Measurements from ENCODE around the gene IFRD2. TPM values are rescaled to one million over a fixed set of nuclear protein-coding genes. Genes with fewer than 3 reads are reported as not detected.
"Not testable (repeated sequence)": the region's sequence is repeated elsewhere in the genome, so short reads cannot be mapped to it uniquely, and the experiment has no call there.

Gene IFRD2
- total and polyA plus RNA-seq, 5 donors: 50.9 to 67.6 (median 54.2) TPM

DNA sequence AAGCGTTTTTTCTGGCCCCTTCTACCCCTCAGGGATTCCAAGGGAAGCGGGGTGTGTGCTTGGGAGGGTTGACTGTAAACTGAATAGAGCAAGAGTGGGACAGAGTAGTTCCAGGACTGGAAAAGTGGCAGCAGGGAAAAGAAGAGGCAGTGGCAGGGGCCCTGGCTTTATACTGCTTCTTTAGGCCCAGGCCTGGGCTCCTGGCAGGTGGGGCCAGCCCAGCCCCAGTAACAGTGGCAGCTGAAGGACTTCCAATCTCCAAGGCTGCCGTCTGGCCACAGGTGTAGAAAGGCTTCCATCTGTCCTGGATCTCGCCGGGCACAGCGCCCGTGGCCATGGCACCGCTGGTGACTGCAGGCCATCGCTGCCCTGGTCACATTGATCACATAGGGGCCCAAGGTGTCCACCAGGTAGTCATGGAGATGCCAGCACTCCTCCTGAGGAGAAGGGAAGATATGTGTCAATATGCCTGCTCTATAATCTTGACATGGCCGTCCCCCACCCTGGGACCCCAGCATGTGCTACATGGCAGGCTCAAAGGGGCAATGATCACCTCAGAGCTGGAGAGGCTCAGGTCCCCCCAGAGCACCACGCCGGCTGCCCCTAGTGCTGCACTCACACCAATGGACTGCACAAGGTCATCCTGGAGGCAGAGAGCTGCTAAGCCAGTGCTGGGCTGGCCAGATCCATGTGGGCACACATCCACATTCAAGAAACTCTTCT lies 1.0 kb upstream of the IFRD2 start:
- no peaks in the 10 kb centered on the region for H3K9me3 ChIP-seq (ENCODE audit: control insufficient read depth, low read length)
- peaks cover 7% of the 10 kb centered on the region for H3K4me1 ChIP-seq (ENCODE audit: control insufficient read depth, insufficient read depth, low read length)
- ATAC-seq (no peak), DNase-seq (peak in 1 of 3 donors; percentile 69)
- H3K27me3 ChIP-seq (ENCODE audit: control insufficient read depth, insufficient read depth): no peaks in the 10 kb centered on the region
- peak overlapping the region; percentile 80 for H3K27ac ChIP-seq (ENCODE audit: low read length)
- intact Hi-C loops (cut with DNase I): no loop called here
- WGBS: 76% methylated on average over 12 of the region's 12 CpGs
- H3K4me3 ChIP-seq (ENCODE audit: low read length): no peak overlapping the region

DNA sequence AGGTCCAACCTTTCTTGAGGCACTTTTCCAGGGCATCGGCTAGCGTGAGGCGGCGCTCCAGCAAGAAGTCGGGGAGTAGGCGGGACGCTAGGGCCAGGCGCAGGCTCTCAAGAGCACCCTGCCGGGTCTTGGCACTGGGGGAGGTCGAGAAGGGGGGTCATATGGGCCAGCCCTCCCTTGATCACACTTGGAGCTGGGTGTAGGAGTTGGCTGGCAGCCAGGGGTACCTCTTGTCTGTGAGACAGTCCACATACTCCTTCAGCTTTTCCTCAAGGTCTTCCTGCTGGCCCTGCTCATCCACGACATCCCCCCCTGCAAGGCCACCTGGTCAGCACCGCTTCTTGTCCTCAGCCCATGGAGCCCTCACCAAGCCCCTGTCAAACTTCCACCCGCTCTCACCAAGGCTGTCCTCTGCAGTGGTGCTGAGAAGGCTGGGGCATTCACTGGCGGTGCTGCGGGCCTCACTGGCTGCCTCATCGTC lies 2.0 kb downstream of the IFRD2 start:
- Histone ChIP-seq H3K4me1 (ENCODE audit: control insufficient read depth, insufficient read depth, low read length) (peaks cover 5% of the 10 kb centered on the region), H3K4me3 (ENCODE audit: low read length) (no peak overlapping the region), H3K27ac (ENCODE audit: low read length) (no peak overlapping the region), H3K9me3 (ENCODE audit: control insufficient read depth, low read length) (no peaks in the 10 kb centered on the region), H3K27me3 (ENCODE audit: control insufficient read depth, insufficient read depth) (no peaks in the 10 kb centered on the region)
- ATAC-seq (no peak), DNase-seq (peak; percentile 33 to 74 (median 71))
- intact Hi-C loops (cut with DNase I): no loop called here
- 87% methylated on average over 16 of the region's 16 CpGs for WGBS

DNA sequence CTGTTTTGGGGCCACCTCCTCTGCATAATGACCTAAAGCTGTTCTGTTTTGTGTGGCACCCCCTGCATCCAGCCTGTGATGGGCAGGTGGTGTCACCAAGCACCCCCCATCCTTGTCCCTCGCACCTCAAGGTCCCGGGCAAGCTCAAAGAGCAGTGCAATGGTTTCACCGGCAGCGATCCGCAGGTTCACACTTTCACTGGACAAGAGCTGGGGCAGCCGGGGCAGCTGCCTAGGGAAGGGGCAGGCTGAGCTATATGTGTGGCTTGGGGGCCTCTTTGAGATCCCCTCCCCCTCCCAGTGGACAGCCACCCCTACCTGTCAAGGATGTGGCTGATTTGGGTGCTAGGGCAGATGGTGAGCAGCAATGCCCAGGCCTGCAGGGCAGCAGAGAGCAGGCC lies 3.1 kb downstream of the IFRD2 start:
- peaks cover 5% of the 10 kb centered on the region for H3K4me1 ChIP-seq (ENCODE audit: control insufficient read depth, insufficient read depth, low read length)
- no peak overlapping the region for H3K27ac ChIP-seq (ENCODE audit: low read length)

DNA sequence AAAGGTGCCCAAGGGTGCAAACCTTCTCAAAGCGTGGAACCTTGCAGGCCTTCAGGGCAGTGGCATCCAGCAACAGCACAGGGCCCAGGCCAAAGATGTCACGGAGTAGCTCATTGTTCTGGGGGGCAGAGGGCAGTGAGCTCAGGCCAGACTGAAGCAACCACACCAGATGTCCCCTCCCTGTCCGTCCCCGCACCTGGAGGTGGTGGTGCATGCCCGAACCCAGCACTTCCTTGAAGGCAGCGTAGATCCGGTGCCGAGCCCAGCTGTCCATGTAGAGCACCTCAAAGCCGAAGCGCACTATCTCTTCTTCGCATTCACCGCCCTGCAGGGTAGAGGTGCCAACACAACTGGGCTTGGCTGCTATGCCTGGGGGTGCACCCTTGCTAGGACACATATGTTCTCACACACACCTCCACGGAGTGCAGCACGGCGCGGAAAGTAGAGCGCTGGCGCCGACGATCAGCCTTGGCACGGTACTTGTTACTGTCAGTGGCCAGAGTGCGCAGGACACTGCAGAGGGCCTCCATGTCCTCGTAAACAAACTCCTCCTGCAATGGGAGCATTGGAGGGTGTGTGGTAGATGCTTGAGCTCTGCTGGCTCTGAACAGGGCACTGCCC lies 3.7 kb downstream of the IFRD2 start:
- H3K27ac ChIP-seq (ENCODE audit: low read length): no peak overlapping the region
- no peaks in the 10 kb centered on the region for H3K27me3 ChIP-seq (ENCODE audit: control insufficient read depth, insufficient read depth)
- peak in 1 of 3 donors; percentile 34 for DNase-seq
- no peak overlapping the region for H3K4me3 ChIP-seq (ENCODE audit: low read length)
- 93% methylated on average over 23 of the region's 23 CpGs for WGBS
- ATAC-seq: no peak
- intact Hi-C loops (cut with DNase I): no loop called here
- H3K9me3 ChIP-seq (ENCODE audit: control insufficient read depth, low read length): no peaks in the 10 kb centered on the region
- H3K4me1 ChIP-seq (ENCODE audit: control insufficient read depth, insufficient read depth, low read length): peaks cover 5% of the 10 kb centered on the region

More for the DNA sequence above, 3.1 kb downstream of the IFRD2 start:
- intact Hi-C loops (cut with DNase I): no loop called here
- H3K27me3 ChIP-seq (ENCODE audit: control insufficient read depth, insufficient read depth): no peaks in the 10 kb centered on the region
- DNase-seq (no peak), ATAC-seq (no peak)
- WGBS: 92% methylated on average over 6 of the region's 6 CpGs
- H3K4me3 ChIP-seq (ENCODE audit: low read length): no peak overlapping the region
- no peaks in the 10 kb centered on the region for H3K9me3 ChIP-seq (ENCODE audit: control insufficient read depth, low read length)

DNA sequence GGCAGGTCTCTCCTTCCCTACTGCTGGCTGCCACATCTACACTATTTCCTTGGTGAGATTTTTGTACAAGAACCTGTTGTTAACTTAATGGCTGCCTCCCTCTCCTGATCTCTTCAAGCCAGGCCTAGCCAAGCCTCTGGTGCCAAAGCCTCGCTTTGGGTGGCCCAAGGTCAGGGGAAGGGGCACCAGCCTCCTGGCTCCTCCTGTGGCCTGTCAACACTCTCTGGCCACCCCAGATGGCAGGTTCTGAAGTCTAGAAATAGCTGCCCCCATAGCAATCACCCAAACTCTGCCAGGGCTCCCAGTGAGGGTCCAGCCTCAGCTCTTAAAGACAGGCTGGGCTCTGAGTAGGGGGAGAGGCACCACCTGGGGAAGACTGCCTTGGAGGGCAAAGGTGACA lies 5.0 kb downstream of the IFRD2 start:
- no peaks in the 10 kb centered on the region for H3K9me3 ChIP-seq (ENCODE audit: control insufficient read depth, low read length)
- H3K27me3 ChIP-seq (ENCODE audit: control insufficient read depth, insufficient read depth): no peaks in the 10 kb centered on the region
- peak overlapping the region; percentile 48 for H3K27ac ChIP-seq (ENCODE audit: low read length)
- DNase-seq: peak in 2 of 3 donors; percentile 69 to 81
- ATAC-seq: peak in 1 of 2 donors; percentile 17
- H3K4me1 ChIP-seq (ENCODE audit: control insufficient read depth, insufficient read depth, low read length): peaks cover 3% of the 10 kb centered on the region
- H3K4me3 ChIP-seq (ENCODE audit: low read length): no peak overlapping the region
- WGBS: 64% methylated on average over 1 of the region's 1 CpG
- intact Hi-C loops (cut with DNase I): no loop called here

DNA sequence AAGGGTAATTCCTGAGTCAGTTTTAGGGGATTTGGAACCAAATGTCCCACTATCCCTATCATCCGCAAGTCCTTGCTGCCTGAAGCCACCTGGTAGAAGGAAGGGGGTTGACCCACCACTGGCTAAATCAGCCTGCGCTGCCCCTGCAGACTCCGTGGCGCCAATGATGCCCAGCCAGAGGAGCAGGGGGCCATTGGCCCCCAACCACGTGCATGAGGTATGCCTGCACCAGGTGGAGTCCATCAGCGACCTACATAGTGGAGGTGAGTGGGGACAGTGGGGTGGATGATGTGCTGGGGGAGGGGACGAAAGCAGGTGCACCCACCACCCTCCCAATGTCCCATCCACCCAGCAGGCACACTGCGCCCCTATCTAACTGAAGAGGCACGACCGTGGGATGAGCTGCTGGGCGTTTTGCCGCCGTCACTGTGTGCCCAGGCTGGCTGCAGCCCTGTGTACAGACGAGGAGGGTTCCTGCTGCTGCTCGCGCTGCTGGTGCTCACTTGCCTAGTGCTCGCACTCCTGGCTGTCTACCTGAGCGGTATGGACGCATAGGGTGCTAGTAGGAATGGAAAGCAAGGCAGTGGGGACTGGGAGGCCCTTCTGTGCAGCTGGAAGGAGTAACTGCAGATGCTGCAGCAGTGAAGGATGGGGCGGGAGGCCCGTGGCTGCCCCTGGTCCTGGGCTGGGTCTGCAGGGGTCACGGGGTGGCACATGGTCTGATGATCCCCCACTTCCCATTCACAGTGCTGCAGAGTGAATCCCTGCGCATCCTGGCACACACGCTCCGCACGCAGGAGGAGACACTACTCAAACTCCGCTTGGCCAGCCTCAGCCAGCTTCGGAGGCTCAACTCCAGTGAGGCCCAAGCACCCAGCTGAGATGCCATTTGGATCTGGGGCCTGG lies 5.7 kb downstream of the IFRD2 start:
- intact Hi-C loops (cut with DNase I): no loop called here
- H3K27ac ChIP-seq (ENCODE audit: low read length): peak overlapping the region; percentile 48
- peaks cover 3% of the 10 kb centered on the region for H3K4me1 ChIP-seq (ENCODE audit: control insufficient read depth, insufficient read depth, low read length)
- H3K4me3 ChIP-seq (ENCODE audit: low read length): no peak overlapping the region
- no peaks in the 10 kb centered on the region for H3K9me3 ChIP-seq (ENCODE audit: control insufficient read depth, low read length)
- peak in 1 of 3 donors; percentile 44 for DNase-seq
- H3K27me3 ChIP-seq (ENCODE audit: control insufficient read depth, insufficient read depth): no peaks in the 10 kb centered on the region
- ATAC-seq: no peak
- WGBS: 87% methylated on average over 28 of the region's 28 CpGs

DNA sequence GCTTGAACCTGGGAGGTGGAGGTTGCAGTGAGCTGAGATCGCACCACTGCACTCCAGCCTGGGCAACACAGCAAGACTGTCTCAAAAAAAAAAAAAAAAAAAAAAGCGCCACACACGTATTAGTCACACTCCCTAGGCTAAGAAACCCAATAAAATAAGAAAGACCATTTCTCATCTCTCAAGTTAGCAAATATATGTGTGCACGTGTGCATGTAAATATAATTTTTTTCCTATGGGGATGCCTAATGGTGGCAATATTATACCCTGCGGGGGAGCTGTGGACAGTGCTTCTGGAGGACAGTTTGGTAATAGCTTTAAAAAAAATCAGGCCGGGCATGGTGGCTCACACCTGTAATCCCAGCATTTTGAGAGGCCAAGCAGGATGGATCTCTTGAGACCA lies 8.1 kb downstream of the IFRD2 start:
- H3K4me1 ChIP-seq (ENCODE audit: control insufficient read depth, insufficient read depth, low read length); DNase-seq: not testable (repeated sequence)
- 87% methylated on average over 6 of the region's 6 CpGs for WGBS

DNA sequence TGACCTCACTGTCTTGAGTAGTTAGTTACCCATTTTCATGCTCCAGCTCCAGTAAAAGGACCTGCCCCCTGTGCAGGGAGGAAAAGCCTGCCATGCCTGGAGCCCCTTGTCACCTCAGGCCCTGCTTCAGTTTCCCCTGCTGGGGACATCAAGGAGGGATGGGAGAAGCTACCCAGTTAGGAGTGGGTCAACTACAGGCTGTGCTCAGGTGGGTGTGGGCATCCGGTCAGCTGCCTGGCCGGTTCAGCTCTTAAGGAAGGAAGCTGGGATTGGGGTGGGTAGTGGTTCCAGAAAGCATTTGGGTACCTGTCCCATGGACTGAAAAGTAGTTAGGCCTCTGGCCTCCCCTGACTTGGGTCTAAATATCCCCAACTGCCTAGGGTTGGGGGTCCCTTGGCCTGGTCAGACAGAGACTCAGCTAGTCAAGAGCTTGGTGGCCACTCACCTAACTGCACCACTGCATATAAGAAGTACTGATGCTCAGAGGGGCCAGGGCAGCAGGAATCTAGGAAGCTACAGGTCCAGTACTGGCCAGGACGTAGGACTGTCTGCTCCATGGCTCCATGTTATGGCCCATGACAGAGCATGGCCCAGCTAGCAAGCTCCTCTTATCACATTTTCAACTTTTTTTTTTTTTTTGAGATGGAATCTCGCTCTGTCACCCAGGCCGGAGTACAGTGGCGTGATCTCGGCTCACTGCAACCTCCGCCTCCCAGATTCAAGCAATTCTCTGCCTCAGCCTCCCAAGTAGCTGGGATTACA lies 12.8 kb downstream of the IFRD2 start:
- 81% methylated on average over 8 of the region's 8 CpGs for WGBS
- peak overlapping the region; percentile 9 for H3K4me3 ChIP-seq (ENCODE audit: low read length)
- H3K4me1 ChIP-seq (ENCODE audit: control insufficient read depth, insufficient read depth, low read length): peaks cover 2% of the 10 kb centered on the region
- no peaks in the 10 kb centered on the region for H3K27me3 ChIP-seq (ENCODE audit: control insufficient read depth, insufficient read depth)
- intact Hi-C loops (cut with DNase I): loop anchor here in 2 of 4 donors (10.0 kb wide), 1 partner anchor 155 kb away; no protein-coding TSS in a partner anchor
- no peaks in the 10 kb centered on the region for H3K9me3 ChIP-seq (ENCODE audit: control insufficient read depth, low read length)
- DNase-seq: no peak
- ATAC-seq: peak; percentile 2
- peak overlapping the region; percentile 89 for H3K27ac ChIP-seq (ENCODE audit: low read length)

More for the DNA sequence above, 8.1 kb downstream of the IFRD2 start:
- H3K4me3 ChIP-seq (ENCODE audit: low read length); H3K27me3 ChIP-seq (ENCODE audit: control insufficient read depth, insufficient read depth); H3K27ac ChIP-seq (ENCODE audit: low read length); H3K9me3 ChIP-seq (ENCODE audit: control insufficient read depth, low read length); ATAC-seq; intact Hi-C loops (cut with DNase I): not testable (repeated sequence)

DNA sequence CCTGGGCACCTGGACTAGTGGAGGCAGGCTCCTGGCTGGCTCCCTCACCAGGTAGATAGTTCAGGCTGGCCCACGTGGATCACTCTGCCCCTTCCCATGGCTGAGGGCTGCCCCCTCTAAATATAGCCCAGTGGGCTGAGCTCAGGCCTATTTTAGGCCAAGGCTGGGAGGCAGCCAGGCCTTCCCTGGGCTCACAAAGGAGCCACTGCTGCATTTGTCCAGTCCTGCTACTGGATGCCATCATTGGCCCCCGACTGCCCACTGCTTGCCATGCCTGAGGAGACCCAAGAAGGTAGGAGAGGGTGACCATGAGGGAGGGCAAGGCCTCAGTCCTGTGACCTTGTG lies 13.4 kb downstream of the IFRD2 start, which contains the start of gene LSMEM2:
LSMEM2 (plus strand) TSS at position 208 of the 345 bp plus-strand sequence; CDS start at position 235, 27 bp downstream.
- 37% methylated on average over 2 of the region's 2 CpGs for WGBS
- H3K4me3 ChIP-seq (ENCODE audit: low read length): peak within 1 kb of the TSS; percentile 9
- peak in 2 of 3 donors; percentile 80 for DNase-seq
- peaks cover 2% of the 10 kb centered on the region for H3K4me1 ChIP-seq (ENCODE audit: control insufficient read depth, insufficient read depth, low read length)
- no peaks in the 10 kb centered on the region for H3K27me3 ChIP-seq (ENCODE audit: control insufficient read depth, insufficient read depth)
- peak within 1 kb of the TSS; percentile 89 for H3K27ac ChIP-seq (ENCODE audit: low read length)
- no peaks in the 10 kb centered on the region for H3K9me3 ChIP-seq (ENCODE audit: control insufficient read depth, low read length)
- ATAC-seq: peak; percentile 43 to 78
- intact Hi-C loops (cut with DNase I): loop anchor here in 2 of 4 donors (10.0 kb wide), 1 partner anchor 154 kb away; no protein-coding TSS in a partner anchor

Measured in right cardiac atrium (tissue), 5 donors.